RWPE1 (cell line): ENCODE results near the gene USP31.
A peak's percentile ranks its signal among the peaks of the same experiment; 100 is the strongest.

ENCODE experiments used
- CTCF ChIA-PET: fragments of 350-600 bp; sonication (Branson Sonifier 250); formaldehyde crosslinking; extraction: SDS; loops from one replicate; lab custom pipeline; 2021; lab: Yijun Ruan, JAX
- POLR2A ChIA-PET: fragments of 400-600 bp; formaldehyde crosslinking; extraction: SDS; loops from one replicate; lab custom pipeline; 2020; ENCODE audit warnings: antibody characterized with exemption; ENCODE audit not compliant: low non-redundant PET; lab: Yijun Ruan, JAX
- DNase-seq: peaks from one replicate; pipeline ENCODE4 v3.0.0; 2012; ENCODE audit warnings: low spot score
- H3K27ac ChIP-seq: fragments of 450-650 bp; 2 replicates; pipeline ENCODE4 v1.5.1; 2017
- TF ChIP-seq, protein P1 (sequence below): fragments of 450-650 bp; conservative IDR thresholded peaks from 2 replicates; pipeline ENCODE4 v1.5.1; 2017; ENCODE audit warnings: low read depth, mild to moderate bottlenecking

Gene USP31

GRCh38 chr16:23141033-23141432 lies 8.2 kb downstream of the USP31 start:
- H3K27ac ChIP-seq: peak overlapping the region; percentile 86
- TF ChIP-seq, protein P1, sequence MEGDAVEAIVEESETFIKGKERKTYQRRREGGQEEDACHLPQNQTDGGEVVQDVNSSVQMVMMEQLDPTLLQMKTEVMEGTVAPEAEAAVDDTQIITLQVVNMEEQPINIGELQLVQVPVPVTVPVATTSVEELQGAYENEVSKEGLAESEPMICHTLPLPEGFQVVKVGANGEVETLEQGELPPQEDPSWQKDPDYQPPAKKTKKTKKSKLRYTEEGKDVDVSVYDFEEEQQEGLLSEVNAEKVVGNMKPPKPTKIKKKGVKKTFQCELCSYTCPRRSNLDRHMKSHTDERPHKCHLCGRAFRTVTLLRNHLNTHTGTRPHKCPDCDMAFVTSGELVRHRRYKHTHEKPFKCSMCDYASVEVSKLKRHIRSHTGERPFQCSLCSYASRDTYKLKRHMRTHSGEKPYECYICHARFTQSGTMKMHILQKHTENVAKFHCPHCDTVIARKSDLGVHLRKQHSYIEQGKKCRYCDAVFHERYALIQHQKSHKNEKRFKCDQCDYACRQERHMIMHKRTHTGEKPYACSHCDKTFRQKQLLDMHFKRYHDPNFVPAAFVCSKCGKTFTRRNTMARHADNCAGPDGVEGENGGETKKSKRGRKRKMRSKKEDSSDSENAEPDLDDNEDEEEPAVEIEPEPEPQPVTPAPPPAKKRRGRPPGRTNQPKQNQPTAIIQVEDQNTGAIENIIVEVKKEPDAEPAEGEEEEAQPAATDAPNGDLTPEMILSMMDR: no peak
- ChIA-PET POLR2A (no interaction called here), CTCF (interaction anchor here (0.6 to 1.7 kb wide), 2 partner anchors 12 to 14 kb away, joined by 4 read pairs; no protein-coding TSS in a partner anchor)
- DNase-seq: no peak

GRCh38 chr16:23140107-23140506 lies 9.1 kb downstream of the USP31 start:
- no peak for DNase-seq
- POLR2A ChIA-PET: no interaction called here
- H3K27ac ChIP-seq: no peak overlapping the region
- TF ChIP-seq, protein P1: no peak
- CTCF ChIA-PET: no interaction called here

GRCh38 chr16:23137818-23138217 lies 11.4 kb downstream of the USP31 start:
- DNase-seq: no peak
- no peak overlapping the region for H3K27ac ChIP-seq
- POLR2A ChIA-PET: no interaction called here
- CTCF ChIA-PET: no interaction called here
- TF ChIP-seq, protein P1: no peak

DNA sequence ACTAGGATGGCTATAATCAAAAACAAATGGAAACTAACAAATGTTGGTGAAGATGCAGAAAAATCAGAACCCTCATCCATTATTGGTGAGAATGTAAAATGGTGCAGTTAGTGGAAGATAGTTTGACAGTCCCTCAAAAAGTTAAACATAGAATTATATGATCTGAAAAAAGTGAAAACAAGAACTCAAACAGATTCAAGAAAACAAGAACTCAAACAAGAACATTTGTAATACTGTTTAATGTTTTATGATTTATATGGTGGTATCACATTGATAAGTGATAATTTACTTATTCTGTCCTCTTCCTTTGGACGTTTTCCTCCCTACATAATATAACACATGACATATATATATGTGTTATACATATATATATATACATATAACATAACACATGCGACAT lies 12.0 kb downstream of the USP31 start:
- ChIA-PET POLR2A (no interaction called here), CTCF (no interaction called here)
- DNase-seq: no peak
- H3K27ac ChIP-seq: no peak overlapping the region
- TF ChIP-seq, protein P1: no peak

GRCh38 chr16:23134274-23134673 lies 15.0 kb downstream of the USP31 start:
- POLR2A ChIA-PET: no interaction called here
- CTCF ChIA-PET: interaction anchor here (0.6 to 0.7 kb wide), 2 partner anchors 197 to 804 kb away, joined by 3 to 7 read pairs; no protein-coding TSS in a partner anchor
- TF ChIP-seq, protein P1: no peak
- no peak for DNase-seq
- H3K27ac ChIP-seq: no peak overlapping the region

DNA sequence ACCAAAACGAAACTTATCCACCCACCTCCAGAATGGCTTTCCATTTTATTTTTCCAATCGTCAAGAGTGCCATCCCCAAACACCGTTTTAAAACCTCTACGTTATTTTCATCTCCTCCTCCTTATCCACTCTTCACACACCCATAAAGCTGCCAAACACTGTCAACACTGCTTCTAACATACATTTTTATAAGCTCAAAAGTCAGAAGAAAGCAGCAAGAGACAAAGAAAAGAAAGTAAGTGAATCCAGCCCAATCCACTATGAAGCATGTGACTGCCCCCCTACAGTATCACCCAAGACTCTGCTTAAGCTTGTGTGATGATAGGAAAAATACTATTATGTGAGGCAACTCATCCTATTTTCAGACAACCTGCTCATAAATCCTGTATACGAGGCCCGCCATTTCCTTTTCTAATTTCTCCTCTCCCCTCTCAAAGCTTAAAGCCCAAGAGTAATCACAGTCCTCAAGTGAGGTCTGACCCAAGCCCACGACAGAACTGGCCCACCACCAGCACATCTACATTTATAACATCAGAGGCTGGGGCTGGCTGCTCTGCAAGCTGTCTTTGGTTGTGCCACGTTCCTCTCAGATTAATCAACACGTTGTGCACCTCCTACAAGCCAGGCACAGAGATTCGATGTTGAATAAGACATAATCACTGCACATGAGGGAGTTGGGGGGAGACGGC lies 16.3 kb downstream of the USP31 start:
- no peak for DNase-seq
- no peak overlapping the region for H3K27ac ChIP-seq
- ChIA-PET POLR2A (no interaction called here), CTCF (interaction anchor here (0.9 kb wide), 1 partner anchor 10 kb away, joined by 3 read pairs; no protein-coding TSS in a partner anchor)
- TF ChIP-seq, protein P1: no peak
